Vagina (tissue), 2 donors: Measurements from ENCODE around the gene B4GAT1. TPM values are rescaled to one million over a fixed set of nuclear protein-coding genes. Genes with fewer than 3 reads are reported as not detected.

Experiments used
- DNase-seq, 2 donors: peaks; one replicate each; pipeline ENCODE4 v3.0.0-alpha.2; 2017; ENCODE audit errors: extremely low spot score in 2 of 2
- H3K27ac ChIP-seq: fragments of 200-600 bp; sonication (generic); one replicate; pipeline ENCODE4 v1.5.1; 2019
- H3K27me3 ChIP-seq: fragments of 200-600 bp; sonication (generic); one replicate; pipeline ENCODE4 v1.5.1; 2019
- H3K36me3 ChIP-seq, 2 donors: fragments of 200-600 bp; sonication (generic); one replicate each; pipeline ENCODE4 v1.5.1; 2017 to 2019
- H3K4me1 ChIP-seq: fragments of 200-600 bp; sonication (generic); one replicate; pipeline ENCODE4 v1.5.1; 2019
- H3K4me3 ChIP-seq, 2 donors: fragments of 200-600 bp; sonication (generic); 1 replicate in 1 of 2; 2 replicates in 1 of 2; pipeline ENCODE4 v1.5.1; 2016 to 2019
- H3K9me3 ChIP-seq: fragments of 200-600 bp; sonication (generic); one replicate; pipeline ENCODE4 v1.5.1; 2019
- CTCF ChIP-seq, 3 experiments: fragments of 450-650 bp in 2 of 3; fragments of 200-600 bp in 1 of 3; sonication (generic) in 1 of 3; IDR thresholded peaks; one replicate each; pipeline ENCODE4 v1.5.1; 2017 to 2019; ENCODE audit warnings: antibody characterized with exemption in 3 of 3, mild to moderate bottlenecking in 2 of 3, moderate library complexity in 2 of 3
- POLR2A ChIP-seq, 2 donors: fragments of 450-650 bp; IDR thresholded peaks; one replicate each; pipeline ENCODE4 v1.6.1; 2017; ENCODE audit warnings: antibody characterized with exemption in 2 of 2, mild to moderate bottlenecking in 2 of 2, moderate library complexity in 2 of 2
- POLR2AphosphoS5 ChIP-seq, 2 donors: sonication (generic); formaldehyde crosslinking; IDR thresholded peaks; one replicate each; pipeline ENCODE4 v1.9.0; 2017; ENCODE audit warnings: antibody characterized with exemption in 2 of 2, mild to moderate bottlenecking in 2 of 2, low read depth in 1 of 2; ENCODE audit not compliant: insufficient read depth in 1 of 2
- intact Hi-C: fragments of 100-400 bp; cut with DNase I; formaldehyde crosslinking; loops from one replicate; pipeline ENCODE4 v1.15.1; 2023
- total RNA-seq: library from RNA; depleted of rRNA; stranded (reverse); fragments of >200 nt; gene quantifications from one replicate; pipeline ENCODE4 v1.2.3, GENCODE V29; 2016

B4GAT1 gene
- total RNA-seq, 1 donor from 2014 or later = 25.0 TPM

- Histone ChIP-seq H3K27ac (no peak overlapping the region), H3K4me1 (peaks cover 53% of the 10 kb centered on the region), H3K4me3 (no peak overlapping the region), H3K36me3 (peaks cover 0 to 39% of the 10 kb centered on the region in 2 donors), H3K27me3 (no peaks in the 10 kb centered on the region), H3K9me3 (no peaks in the 10 kb centered on the region)
- no peak for DNase-seq
- intact Hi-C loops = no loop called here
- TF ChIP-seq CTCF (IDR thresholded peaks at IDR 0.05) (no peak), POLR2A (IDR thresholded peaks at IDR 0.05) (no peak), POLR2AphosphoS5 (IDR thresholded peaks at IDR 0.05; ENCODE audit: insufficient read depth in 1 of 2, low read depth in 1 of 2) (no peak)
Measured at GRCh38 chr11:66341502-66342126, 5.8 kb downstream of the B4GAT1 start.

GRCh38 chr11:66340596-66341501 is 6.6 kb downstream of the B4GAT1 start:
- peaks cover 0 to 39% of the 10 kb centered on the region in 2 donors for H3K36me3 ChIP-seq
- H3K9me3 ChIP-seq = no peaks in the 10 kb centered on the region
- H3K4me3 ChIP-seq = no peak overlapping the region
- H3K27ac ChIP-seq = no peak overlapping the region
- H3K4me1 ChIP-seq = peaks cover 53% of the 10 kb centered on the region
- no peak for DNase-seq
- TF ChIP-seq CTCF (IDR thresholded peaks at IDR 0.05) = no peak
- TF ChIP-seq POLR2AphosphoS5 (IDR thresholded peaks at IDR 0.05; ENCODE audit: insufficient read depth in 1 of 2, low read depth in 1 of 2) = no peak
- TF ChIP-seq POLR2A (IDR thresholded peaks at IDR 0.05) = no peak
- no peaks in the 10 kb centered on the region for H3K27me3 ChIP-seq
- intact Hi-C loops = no loop called here

- H3K4me3 ChIP-seq = no peak overlapping the region
- peaks cover 0 to 39% of the 10 kb centered on the region in 2 donors for H3K36me3 ChIP-seq
- peaks cover 55% of the 10 kb centered on the region for H3K4me1 ChIP-seq
- TF ChIP-seq POLR2AphosphoS5 (IDR thresholded peaks at IDR 0.05; ENCODE audit: insufficient read depth in 1 of 2, low read depth in 1 of 2) = no peak
- TF ChIP-seq POLR2A (IDR thresholded peaks at IDR 0.05) = no peak
- DNase-seq = no peak
- no peaks in the 10 kb centered on the region for H3K9me3 ChIP-seq
- no peak overlapping the region for H3K27ac ChIP-seq
- intact Hi-C loops = no loop called here
- no peaks in the 10 kb centered on the region for H3K27me3 ChIP-seq
Measured at GRCh38 chr11:66339686-66340483, 7.5 kb downstream of the B4GAT1 start.

- Histone ChIP-seq H3K4me3 (no peak overlapping the region), H3K36me3 (peaks cover 0 to 39% of the 10 kb centered on the region in 2 donors), H3K27me3 (no peaks in the 10 kb centered on the region), H3K4me1 (peaks cover 58% of the 10 kb centered on the region), H3K27ac (no peak overlapping the region), H3K9me3 (no peaks in the 10 kb centered on the region)
- intact Hi-C loops = no loop called here
- TF ChIP-seq CTCF (IDR thresholded peaks at IDR 0.05) (no peak), POLR2AphosphoS5 (IDR thresholded peaks at IDR 0.05; ENCODE audit: insufficient read depth in 1 of 2, low read depth in 1 of 2) (peak in 1 of 2 donors; percentile 54)
- DNase-seq = no peak
Measured at GRCh38 chr11:66339162-66339675, 8.2 kb downstream of the B4GAT1 start.
